ENCODE results near the gene CRISP2. TPM values are rescaled to one million over a fixed set of nuclear protein-coding genes. Genes with fewer than 3 reads are reported as not detected.
A peak's percentile ranks its signal among the peaks of the same experiment; 100 is the strongest.
"Not testable (repeated sequence)": the region's sequence is repeated elsewhere in the genome, so short reads cannot be mapped to it uniquely, and the experiment has no call there.

CRISP2 gene, protein sequence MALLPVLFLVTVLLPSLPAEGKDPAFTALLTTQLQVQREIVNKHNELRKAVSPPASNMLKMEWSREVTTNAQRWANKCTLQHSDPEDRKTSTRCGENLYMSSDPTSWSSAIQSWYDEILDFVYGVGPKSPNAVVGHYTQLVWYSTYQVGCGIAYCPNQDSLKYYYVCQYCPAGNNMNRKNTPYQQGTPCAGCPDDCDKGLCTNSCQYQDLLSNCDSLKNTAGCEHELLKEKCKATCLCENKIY
- not detected for total RNA-seq

- no peak for ATAC-seq
Measured at GRCh38 chr6:49713346-49713745, at the start of gene CRISP2. Gene CRISP2, minus strand, starts transcription at chr6:49713543. Its CDS starts 4,347 bp downstream, at chr6:49709196.

GRCh38 chr6:49744259-49744658 lies 30.9 kb upstream of the CRISP2 start, which contains the start of gene CRISP3:
Gene CRISP3, minus strand, starts transcription at chr6:49744388. Its CDS starts 21 bp downstream, at chr6:49744367.
- peak; percentile 70 for ATAC-seq

GRCh38 chr6:49743429-49743828 lies 30.1 kb upstream of the CRISP2 start:
- no peak for ATAC-seq

GRCh38 chr6:49739423-49739822 lies 26.1 kb upstream of the CRISP2 start:
- no peak for ATAC-seq

- ATAC-seq, result no peak
Measured at GRCh38 chr6:49736017-49736508, 22.7 kb upstream of the CRISP2 start.

DNA sequence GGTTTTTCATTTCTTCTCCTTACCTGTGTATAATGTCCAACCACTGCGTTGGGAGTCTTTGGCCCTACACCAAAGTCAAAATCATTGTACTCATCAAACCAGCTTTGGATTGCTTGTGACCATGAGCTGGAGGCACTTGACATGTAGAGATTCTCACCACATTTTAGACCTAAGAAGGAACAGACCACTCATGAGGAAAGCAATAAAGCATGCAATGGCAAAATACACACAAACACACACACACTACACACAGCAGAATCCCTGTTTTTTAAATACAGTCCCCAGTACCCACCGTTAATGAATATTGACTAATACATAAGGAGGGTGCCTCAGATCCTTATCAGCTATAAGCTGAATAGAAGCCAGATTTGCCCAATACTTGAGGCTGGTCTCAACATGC lies 20.3 kb upstream of the CRISP2 start:
- no peak for ATAC-seq

- no peak for ATAC-seq
Measured at GRCh38 chr6:49732781-49733180, 19.4 kb upstream of the CRISP2 start.

DNA sequence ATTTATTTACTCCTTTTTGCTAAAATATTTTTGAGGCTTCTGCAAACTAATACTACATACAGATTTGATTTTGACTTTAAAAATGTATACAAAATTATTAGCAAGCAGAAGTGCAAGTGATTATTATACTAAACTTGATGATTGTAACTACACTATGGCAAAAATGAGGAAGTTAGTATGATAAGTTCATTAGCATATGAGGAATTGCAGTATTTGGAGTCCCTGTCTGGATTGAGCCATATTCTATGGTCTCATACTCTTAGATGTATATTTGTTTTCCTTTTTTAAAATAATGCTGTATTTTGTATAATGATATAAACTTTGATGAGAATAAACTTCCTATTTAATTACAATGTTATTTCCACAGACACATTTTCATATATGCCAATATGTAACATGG lies 16.9 kb upstream of the CRISP2 start:
- ATAC-seq, result no peak

DNA sequence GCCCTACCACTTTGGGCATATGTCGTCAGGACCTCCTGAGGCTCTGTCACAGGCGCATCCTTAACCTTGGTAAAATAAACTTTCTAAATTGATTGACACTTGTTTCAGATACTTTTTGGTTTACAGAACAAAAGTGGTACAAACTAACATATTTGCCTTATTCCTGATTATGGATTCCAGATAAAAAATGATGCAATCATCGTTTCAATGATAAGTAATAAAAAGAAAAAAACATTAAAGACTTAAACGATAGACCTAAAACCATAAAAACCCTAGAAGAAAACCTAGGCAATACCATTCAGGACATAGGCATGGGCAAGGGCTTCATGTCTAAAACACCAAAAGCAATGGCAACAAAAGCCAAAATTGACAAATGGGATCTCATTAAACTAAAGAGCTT lies 10.6 kb upstream of the CRISP2 start:
- ATAC-seq, result not testable (repeated sequence)

- ATAC-seq, result no peak
Measured at GRCh38 chr6:49721297-49721696, 8.0 kb upstream of the CRISP2 start.

- ATAC-seq, result no peak
Measured at GRCh38 chr6:49720372-49720771, 7.0 kb upstream of the CRISP2 start.

GRCh38 chr6:49698478-49698877 lies 14.9 kb downstream of the CRISP2 start:
- no peak for ATAC-seq

DNA sequence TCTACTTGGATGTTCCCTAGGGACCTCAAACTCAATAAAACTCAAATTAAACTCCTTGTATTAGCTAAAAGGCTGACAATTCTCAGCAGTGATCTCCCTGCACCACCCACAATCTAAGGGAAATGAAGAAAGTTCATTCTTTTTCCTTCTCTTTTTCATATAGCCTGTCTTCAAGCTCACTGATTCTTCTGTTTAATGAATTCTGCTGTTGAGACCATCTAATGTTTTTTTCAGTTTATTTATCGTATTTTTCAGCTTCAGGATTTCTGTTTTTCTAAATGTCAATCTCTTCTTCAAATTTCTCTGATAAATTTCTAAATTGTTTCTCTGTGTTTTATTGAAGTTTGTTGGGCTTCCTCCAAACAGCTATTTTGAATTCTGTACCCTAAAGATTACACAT lies 19.8 kb downstream of the CRISP2 start:
- no peak for ATAC-seq

- ATAC-seq, result no peak
Measured at GRCh38 chr6:49692534-49692933, 20.8 kb downstream of the CRISP2 start.

- no peak for ATAC-seq
Measured at GRCh38 chr6:49676671-49677281, 36.6 kb downstream of the CRISP2 start.

DNA sequence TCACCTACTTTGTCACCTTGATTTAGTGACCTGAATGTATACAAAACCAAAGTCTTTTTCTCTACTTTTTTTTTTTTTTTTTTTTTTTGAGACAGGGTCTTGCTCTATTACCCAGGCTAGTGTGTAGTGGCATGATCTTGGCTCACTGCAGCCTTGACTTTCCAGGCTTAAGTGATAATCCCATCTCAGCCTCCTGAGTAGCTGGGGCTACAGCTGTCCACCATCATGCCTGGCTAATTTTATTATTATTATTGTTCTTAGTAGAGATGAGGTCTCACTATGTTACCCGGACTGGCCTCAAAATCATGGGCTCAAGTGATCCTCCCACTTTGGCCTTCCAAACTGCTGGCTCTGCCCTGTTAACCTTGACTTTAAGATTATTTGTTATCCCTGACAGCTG lies 37.5 kb downstream of the CRISP2 start:
- no peak for ATAC-seq

- no peak for ATAC-seq
Measured at GRCh38 chr6:49668083-49668511, 45.2 kb downstream of the CRISP2 start.

- no peak for ATAC-seq
Measured at GRCh38 chr6:49666930-49667757, 46.2 kb downstream of the CRISP2 start.

DNA sequence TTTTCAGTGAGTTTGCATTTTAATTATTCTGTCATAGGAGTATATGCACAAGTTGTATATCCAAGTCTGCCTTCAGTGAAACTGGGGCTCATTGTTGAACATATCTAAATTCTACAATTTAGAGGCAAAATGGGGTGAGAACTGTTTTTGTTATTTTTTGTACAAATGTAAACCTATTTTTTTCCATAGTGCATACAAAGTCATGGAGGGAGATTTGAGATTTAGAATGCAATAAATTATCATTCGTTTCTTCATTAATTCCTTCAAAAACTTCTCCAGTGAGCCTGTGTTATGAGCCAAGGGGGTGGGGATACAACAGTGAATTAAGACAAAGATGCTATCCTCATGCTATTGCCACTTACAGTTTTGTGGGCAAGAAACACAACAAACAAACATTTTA lies 46.9 kb downstream of the CRISP2 start:
- no peak for ATAC-seq

- no peak for ATAC-seq
Measured at GRCh38 chr6:49664817-49665216, 48.5 kb downstream of the CRISP2 start.

DNA sequence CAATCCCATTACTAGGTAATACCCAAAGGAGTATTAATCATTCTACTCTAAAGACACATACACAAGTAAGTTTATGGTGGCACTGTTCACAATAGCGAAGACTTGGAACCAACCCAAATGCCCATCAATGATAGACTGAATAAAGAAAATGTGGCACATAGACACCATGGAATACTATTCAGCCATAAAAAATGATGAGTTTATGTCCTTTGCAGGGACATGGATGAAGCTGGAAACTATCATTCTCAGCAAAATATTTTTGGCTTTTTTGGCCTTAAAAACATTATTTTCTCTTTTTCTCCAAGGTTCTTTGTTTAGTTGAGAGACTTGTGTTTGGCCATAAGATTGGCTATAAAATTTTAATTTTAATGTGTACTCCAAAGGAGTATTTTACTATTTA lies 49.3 kb downstream of the CRISP2 start:
- not testable (repeated sequence) for ATAC-seq

- no peak for ATAC-seq
Measured at GRCh38 chr6:49662892-49663261, 50.5 kb downstream of the CRISP2 start.

GRCh38 chr6:49662231-49662891 lies 51.0 kb downstream of the CRISP2 start:
- no peak for ATAC-seq
